NCI-H1436 treated with DMSO at 0.1 percent for 48 hours (cell line): ENCODE data around the gene SNRPA.
"Not testable (repeated sequence)": the region's sequence is repeated elsewhere in the genome, so short reads cannot be mapped to it uniquely, and the experiment has no call there.

ENCODE experiments used
- DNase-seq: peaks from one replicate; lab custom pipeline; 2025; lab: John Stamatoyannopoulos, UW

The SNRPA gene

GRCh38 chr19:40745402-40745780 is 5.6 kb upstream of the SNRPA start:
- no peak for DNase-seq

GRCh38 chr19:40747536-40747935 is 3.5 kb upstream of the SNRPA start:
- DNase-seq, result no peak

- DNase-seq, result peak; percentile 98
Measured at GRCh38 chr19:40750058-40750873, 737 bp upstream of the SNRPA start, which contains the start of gene ACTMAP. ACTMAP (minus strand) TSS chr19:40750477; CDS start chr19:40749803, 674 bp downstream.

- DNase-seq, result no peak
Measured at GRCh38 chr19:40752257-40752781, 1.3 kb downstream of the SNRPA start.

- no peak for DNase-seq
Measured at GRCh38 chr19:40754611-40755247, 3.7 kb downstream of the SNRPA start.

- DNase-seq, result no peak
Measured at GRCh38 chr19:40755248-40755624, 4.2 kb downstream of the SNRPA start.

GRCh38 chr19:40755791-40756190 is 4.8 kb downstream of the SNRPA start:
- DNase-seq, result no peak

GRCh38 chr19:40756502-40757110 is 5.6 kb downstream of the SNRPA start:
- no peak for DNase-seq

- DNase-seq, result no peak
Measured at GRCh38 chr19:40758491-40758890, 7.5 kb downstream of the SNRPA start.

- no peak for DNase-seq
Measured at GRCh38 chr19:40759352-40759751, 8.3 kb downstream of the SNRPA start.

GRCh38 chr19:40762754-40763470 is 11.9 kb downstream of the SNRPA start:
- no peak for DNase-seq

- DNase-seq, result no peak
Measured at GRCh38 chr19:40763526-40763925, 12.5 kb downstream of the SNRPA start.

- no peak for DNase-seq
Measured at GRCh38 chr19:40763963-40764362, 13.0 kb downstream of the SNRPA start.

GRCh38 chr19:40766385-40766784 is 15.4 kb downstream of the SNRPA start:
- DNase-seq, result not testable (repeated sequence)

GRCh38 chr19:40768869-40769268 is 17.9 kb downstream of the SNRPA start:
- no peak for DNase-seq

GRCh38 chr19:40771101-40771862 is 20.3 kb downstream of the SNRPA start:
- not testable (repeated sequence) for DNase-seq

GRCh38 chr19:40774916-40775631 is 24.1 kb downstream of the SNRPA start, which contains the start of gene MIA:
MIA (plus strand) TSS chr19:40775521; CDS start chr19:40775543, 22 bp downstream.
- no peak for DNase-seq

- DNase-seq, result no peak
Measured at GRCh38 chr19:40775632-40776022, 24.6 kb downstream of the SNRPA start.

GRCh38 chr19:40776364-40776763 is 25.4 kb downstream of the SNRPA start:
- DNase-seq, result no peak

- peak; percentile 83 for DNase-seq
Measured at GRCh38 chr19:40776932-40777644, 26.1 kb downstream of the SNRPA start.
